ENCODE measurements around the gene RARRES1. TPM values are rescaled to one million over a fixed set of nuclear protein-coding genes. Genes with fewer than 3 reads are reported as not detected.
A peak's percentile ranks its signal among the peaks of the same experiment; 100 is the strongest.

Gene RARRES1
- total RNA-seq, 1 donor from 2014 or later = 1.7 TPM

DNA sequence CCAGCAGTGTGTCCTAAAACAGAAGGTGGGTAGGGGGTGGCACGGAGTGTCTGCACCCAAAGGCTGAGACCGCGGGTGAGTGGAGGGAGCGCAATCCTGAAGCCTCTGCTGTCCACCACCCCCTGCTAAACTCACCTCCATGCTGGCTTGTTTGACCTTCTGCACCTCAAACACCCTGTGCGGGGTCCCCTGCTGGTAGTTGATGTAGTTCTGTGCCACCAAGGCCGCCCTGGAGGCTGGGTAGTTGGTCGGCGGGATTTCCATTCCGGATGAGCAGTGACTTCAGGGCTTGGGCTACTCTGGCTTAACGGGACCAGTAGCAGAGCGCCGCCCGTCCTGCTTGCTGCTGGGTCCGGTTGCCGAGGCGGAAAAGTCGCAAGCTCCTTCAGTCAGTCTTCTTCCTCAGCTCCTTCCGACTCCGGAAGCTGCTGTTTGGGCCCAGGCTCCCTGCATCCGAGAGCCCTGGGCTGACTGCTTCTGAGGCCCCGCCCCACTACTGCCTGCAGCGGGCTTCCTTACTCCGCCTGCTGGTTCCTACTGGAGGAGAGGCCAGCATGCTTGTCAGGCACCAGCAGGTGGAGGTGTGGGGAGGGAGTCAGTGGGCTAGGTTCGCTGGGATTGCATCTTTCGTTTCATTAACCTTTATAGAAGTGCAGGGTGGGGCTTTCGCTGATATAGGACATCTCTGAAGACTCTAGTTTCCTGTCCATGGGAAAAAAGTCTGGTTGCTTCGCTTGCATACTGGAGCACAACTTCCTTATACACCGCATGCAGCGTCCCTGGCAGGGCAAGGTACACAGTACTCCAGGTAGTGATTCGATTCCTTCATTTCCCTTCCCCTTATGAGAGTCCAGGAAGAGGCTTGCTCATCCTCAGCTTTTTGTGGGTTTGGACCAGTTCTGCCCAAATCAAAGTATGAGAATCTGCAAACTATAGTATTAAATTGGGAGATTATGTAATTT, 59.8 kb downstream of the RARRES1 start, which contains the start of gene LXN:
Gene LXN, minus strand, starts transcription at position 434 of the 962 bp plus-strand sequence. Its CDS starts 170 bp downstream, at position 264.
- Mint-ChIP-seq H3K27me3 (ENCODE audit: unreplicated experiment) (no peaks in the 10 kb centered on the region), H3K4me1 (ENCODE audit: low read depth, unreplicated experiment) (no peaks in the 10 kb centered on the region), H3K9me3 (ENCODE audit: unreplicated experiment) (peaks cover 2% of the 10 kb centered on the region), H3K27ac (ENCODE audit: unreplicated experiment) (peak within 1 kb of the TSS; percentile 43), H3K4me3 (ENCODE audit: unreplicated experiment) (peak within 1 kb of the TSS; percentile 89), H3K36me3 (ENCODE audit: unreplicated experiment) (no peaks in the 10 kb centered on the region)
- DNase-seq = peak; percentile 82
- peak; percentile 21 for TF ChIP-seq CTCF (IDR thresholded peaks at IDR 0.05; ENCODE audit: partially characterized antibody, unreplicated experiment)

GRCh38 chr3:158671821-158672214, 60.4 kb downstream of the RARRES1 start:
- peaks cover 2% of the 10 kb centered on the region for H3K9me3 Mint-ChIP-seq (ENCODE audit: unreplicated experiment)
- H3K4me3 Mint-ChIP-seq (ENCODE audit: unreplicated experiment) = peak overlapping the region; percentile 89
- no peaks in the 10 kb centered on the region for H3K27me3 Mint-ChIP-seq (ENCODE audit: unreplicated experiment)
- H3K27ac Mint-ChIP-seq (ENCODE audit: unreplicated experiment) = no peak overlapping the region
- no peaks in the 10 kb centered on the region for H3K36me3 Mint-ChIP-seq (ENCODE audit: unreplicated experiment)
- DNase-seq = no peak
- H3K4me1 Mint-ChIP-seq (ENCODE audit: low read depth, unreplicated experiment) = no peaks in the 10 kb centered on the region
- TF ChIP-seq CTCF (IDR thresholded peaks at IDR 0.05; ENCODE audit: partially characterized antibody, unreplicated experiment) = no peak

GRCh38 chr3:158668506-158668905, 63.8 kb downstream of the RARRES1 start:
- peaks cover 2% of the 10 kb centered on the region for H3K9me3 Mint-ChIP-seq (ENCODE audit: unreplicated experiment)
- no peaks in the 10 kb centered on the region for H3K4me1 Mint-ChIP-seq (ENCODE audit: low read depth, unreplicated experiment)
- TF ChIP-seq CTCF (IDR thresholded peaks at IDR 0.05; ENCODE audit: partially characterized antibody, unreplicated experiment) = no peak
- H3K36me3 Mint-ChIP-seq (ENCODE audit: unreplicated experiment) = no peaks in the 10 kb centered on the region
- DNase-seq = no peak
- H3K27me3 Mint-ChIP-seq (ENCODE audit: unreplicated experiment) = no peaks in the 10 kb centered on the region
- H3K4me3 Mint-ChIP-seq (ENCODE audit: unreplicated experiment) = no peak overlapping the region
- no peak overlapping the region for H3K27ac Mint-ChIP-seq (ENCODE audit: unreplicated experiment)

- Mint-ChIP-seq H3K36me3 (ENCODE audit: unreplicated experiment) (no peaks in the 10 kb centered on the region), H3K9me3 (ENCODE audit: unreplicated experiment) (no peaks in the 10 kb centered on the region), H3K4me3 (ENCODE audit: unreplicated experiment) (no peak overlapping the region), H3K4me1 (ENCODE audit: low read depth, unreplicated experiment) (no peaks in the 10 kb centered on the region), H3K27me3 (ENCODE audit: unreplicated experiment) (no peaks in the 10 kb centered on the region), H3K27ac (ENCODE audit: unreplicated experiment) (no peak overlapping the region)
- DNase-seq = no peak
- no peak for TF ChIP-seq CTCF (IDR thresholded peaks at IDR 0.05; ENCODE audit: partially characterized antibody, unreplicated experiment)
Measured at GRCh38 chr3:158666416-158666815, 65.8 kb downstream of the RARRES1 start.

GRCh38 chr3:158663832-158664231, 68.4 kb downstream of the RARRES1 start:
- Mint-ChIP-seq H3K27ac (ENCODE audit: unreplicated experiment) (no peak overlapping the region), H3K27me3 (ENCODE audit: unreplicated experiment) (no peaks in the 10 kb centered on the region), H3K9me3 (ENCODE audit: unreplicated experiment) (no peaks in the 10 kb centered on the region), H3K4me1 (ENCODE audit: low read depth, unreplicated experiment) (no peaks in the 10 kb centered on the region), H3K36me3 (ENCODE audit: unreplicated experiment) (no peaks in the 10 kb centered on the region), H3K4me3 (ENCODE audit: unreplicated experiment) (no peak overlapping the region)
- no peak for DNase-seq
- TF ChIP-seq CTCF (IDR thresholded peaks at IDR 0.05; ENCODE audit: partially characterized antibody, unreplicated experiment) = no peak
